ENCODE results near the gene LCA5. TPM values are rescaled to one million over a fixed set of nuclear protein-coding genes. Genes with fewer than 3 reads are reported as not detected.

The LCA5 gene
- total RNA-seq, 1 donor from 2014 or later: 4.4 TPM

DNA sequence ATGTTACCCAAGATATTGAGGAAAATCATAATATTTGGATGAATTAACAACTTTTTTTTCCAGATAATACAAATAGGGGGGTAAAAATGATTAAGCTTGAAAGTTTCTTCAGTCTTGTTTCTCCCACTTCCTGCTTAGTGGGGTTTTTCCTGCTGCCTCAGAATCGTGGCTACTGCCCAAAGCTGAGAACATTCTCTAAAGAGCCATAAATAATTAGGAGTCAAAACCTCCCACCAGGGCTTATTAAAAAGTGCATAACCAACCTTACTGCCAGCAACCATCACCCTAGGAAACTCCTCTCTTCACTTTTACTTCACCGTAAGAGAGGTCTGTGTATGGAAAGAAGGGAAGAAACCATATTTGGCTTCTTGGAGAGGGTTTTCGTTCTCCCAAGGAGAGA is 9.0 kb upstream of the LCA5 start:
- peak overlapping the region; percentile 90 for H3K27ac Mint-ChIP-seq (ENCODE audit: unreplicated experiment)
- no peaks in the 10 kb centered on the region for H3K9me3 Mint-ChIP-seq (ENCODE audit: low read depth)
- no peak for DNase-seq (ENCODE audit: low spot score)
- H3K27me3 Mint-ChIP-seq (ENCODE audit: low read depth): no peaks in the 10 kb centered on the region
- peaks cover 19% of the 10 kb centered on the region for H3K4me1 Mint-ChIP-seq (ENCODE audit: low read depth)
- H3K36me3 Mint-ChIP-seq (ENCODE audit: low read depth): peaks cover 4% of the 10 kb centered on the region
- no peak overlapping the region for H3K4me3 Mint-ChIP-seq (ENCODE audit: unreplicated experiment)
- TF ChIP-seq, protein P1, sequence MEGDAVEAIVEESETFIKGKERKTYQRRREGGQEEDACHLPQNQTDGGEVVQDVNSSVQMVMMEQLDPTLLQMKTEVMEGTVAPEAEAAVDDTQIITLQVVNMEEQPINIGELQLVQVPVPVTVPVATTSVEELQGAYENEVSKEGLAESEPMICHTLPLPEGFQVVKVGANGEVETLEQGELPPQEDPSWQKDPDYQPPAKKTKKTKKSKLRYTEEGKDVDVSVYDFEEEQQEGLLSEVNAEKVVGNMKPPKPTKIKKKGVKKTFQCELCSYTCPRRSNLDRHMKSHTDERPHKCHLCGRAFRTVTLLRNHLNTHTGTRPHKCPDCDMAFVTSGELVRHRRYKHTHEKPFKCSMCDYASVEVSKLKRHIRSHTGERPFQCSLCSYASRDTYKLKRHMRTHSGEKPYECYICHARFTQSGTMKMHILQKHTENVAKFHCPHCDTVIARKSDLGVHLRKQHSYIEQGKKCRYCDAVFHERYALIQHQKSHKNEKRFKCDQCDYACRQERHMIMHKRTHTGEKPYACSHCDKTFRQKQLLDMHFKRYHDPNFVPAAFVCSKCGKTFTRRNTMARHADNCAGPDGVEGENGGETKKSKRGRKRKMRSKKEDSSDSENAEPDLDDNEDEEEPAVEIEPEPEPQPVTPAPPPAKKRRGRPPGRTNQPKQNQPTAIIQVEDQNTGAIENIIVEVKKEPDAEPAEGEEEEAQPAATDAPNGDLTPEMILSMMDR (IDR thresholded peaks at IDR 0.05): no peak

DNA sequence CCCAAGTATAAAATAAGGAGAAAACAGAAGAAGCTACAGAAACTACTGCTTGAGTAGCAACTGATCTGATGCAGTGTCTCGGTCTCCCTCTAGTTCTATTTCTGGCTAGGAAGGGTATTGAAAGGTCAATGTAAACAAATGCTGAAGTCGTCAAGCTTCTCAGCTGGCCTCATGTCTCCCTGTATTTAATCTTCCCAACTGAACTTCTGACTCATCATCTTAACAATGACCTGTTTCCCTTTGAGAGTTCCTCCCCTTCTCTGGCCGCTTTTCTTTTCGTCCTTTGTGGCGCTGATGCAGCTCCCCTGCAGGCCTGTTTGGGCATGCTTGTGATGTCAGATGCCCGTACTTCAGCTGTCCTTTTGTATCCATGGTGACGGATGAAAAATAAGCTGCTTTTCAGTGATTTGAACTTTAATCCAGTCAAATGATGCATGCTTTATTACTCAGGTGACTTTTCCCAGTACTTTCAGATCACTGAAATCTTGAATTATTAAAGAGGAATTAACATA is 7.8 kb upstream of the LCA5 start:
- Mint-ChIP-seq H3K9me3 (ENCODE audit: low read depth) (no peaks in the 10 kb centered on the region), H3K36me3 (ENCODE audit: low read depth) (peaks cover 4% of the 10 kb centered on the region), H3K27me3 (ENCODE audit: low read depth) (no peaks in the 10 kb centered on the region), H3K4me1 (ENCODE audit: low read depth) (peaks cover 19% of the 10 kb centered on the region), H3K27ac (ENCODE audit: unreplicated experiment) (peak overlapping the region; percentile 90), H3K4me3 (ENCODE audit: unreplicated experiment) (peak overlapping the region; percentile 59)
- DNase-seq (ENCODE audit: low spot score): no peak
- TF ChIP-seq, protein P1 (IDR thresholded peaks at IDR 0.05): peak; percentile 74

DNA sequence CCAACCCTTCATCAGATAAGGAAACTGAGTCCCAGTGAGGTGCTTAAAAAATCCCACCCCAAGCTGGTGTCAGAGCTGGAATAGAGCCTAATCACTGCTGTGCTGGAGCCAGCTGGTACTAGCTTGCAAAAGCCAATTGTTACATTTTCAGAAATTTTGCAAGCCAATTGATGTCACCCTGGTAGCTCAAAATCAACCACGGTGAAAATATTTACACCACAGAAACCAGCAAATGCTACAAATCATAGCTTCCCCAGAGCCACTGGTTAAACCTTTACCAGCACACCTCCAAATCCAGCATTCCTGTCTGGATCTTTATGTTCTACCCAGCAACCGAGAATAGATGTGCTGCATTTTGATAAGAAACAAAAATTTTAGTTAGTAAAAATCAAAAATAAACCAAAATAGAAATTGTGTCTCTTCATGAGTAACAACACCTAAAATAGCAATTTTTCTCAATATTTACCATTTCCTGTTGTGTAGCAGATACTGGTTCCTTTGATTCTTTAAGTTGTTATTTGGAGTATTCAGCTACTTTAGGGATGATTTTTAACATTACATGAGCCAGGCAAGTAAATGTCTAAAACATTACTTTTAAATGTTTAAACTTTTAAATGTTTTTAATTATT is 7.2 kb upstream of the LCA5 start:
- DNase-seq (ENCODE audit: low spot score): no peak
- Mint-ChIP-seq H3K4me1 (ENCODE audit: low read depth) (peaks cover 19% of the 10 kb centered on the region), H3K4me3 (ENCODE audit: unreplicated experiment) (peak overlapping the region; percentile 41), H3K36me3 (ENCODE audit: low read depth) (peaks cover 4% of the 10 kb centered on the region), H3K27ac (ENCODE audit: unreplicated experiment) (peak overlapping the region; percentile 73), H3K27me3 (ENCODE audit: low read depth) (no peaks in the 10 kb centered on the region), H3K9me3 (ENCODE audit: low read depth) (no peaks in the 10 kb centered on the region)
- TF ChIP-seq, protein P1 (IDR thresholded peaks at IDR 0.05): no peak

DNA sequence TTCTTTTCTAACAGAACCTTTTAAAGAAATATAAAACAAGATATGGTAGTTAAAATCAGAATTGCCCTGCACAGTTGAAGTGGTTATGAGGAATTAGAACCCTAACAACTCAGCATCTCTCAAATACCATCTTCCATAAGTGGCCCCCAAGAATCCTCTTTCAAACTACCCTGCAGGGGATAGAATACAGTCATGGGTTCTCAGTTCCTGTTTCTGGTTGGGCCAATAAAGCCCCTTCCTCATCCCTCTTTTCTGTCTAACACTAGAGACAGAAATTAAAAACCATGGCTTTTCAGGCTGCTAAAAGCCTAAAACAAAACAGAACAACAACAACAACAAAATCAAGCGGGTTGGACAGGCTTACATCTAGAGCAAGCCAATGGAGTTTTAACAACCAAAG is 6.7 kb upstream of the LCA5 start:
- Mint-ChIP-seq H3K36me3 (ENCODE audit: low read depth) (peaks cover 4% of the 10 kb centered on the region), H3K27me3 (ENCODE audit: low read depth) (no peaks in the 10 kb centered on the region), H3K27ac (ENCODE audit: unreplicated experiment) (peak overlapping the region; percentile 73), H3K4me1 (ENCODE audit: low read depth) (peaks cover 19% of the 10 kb centered on the region), H3K4me3 (ENCODE audit: unreplicated experiment) (no peak overlapping the region), H3K9me3 (ENCODE audit: low read depth) (no peaks in the 10 kb centered on the region)
- no peak for DNase-seq (ENCODE audit: low spot score)
- TF ChIP-seq, protein P1 (IDR thresholded peaks at IDR 0.05): no peak

DNA sequence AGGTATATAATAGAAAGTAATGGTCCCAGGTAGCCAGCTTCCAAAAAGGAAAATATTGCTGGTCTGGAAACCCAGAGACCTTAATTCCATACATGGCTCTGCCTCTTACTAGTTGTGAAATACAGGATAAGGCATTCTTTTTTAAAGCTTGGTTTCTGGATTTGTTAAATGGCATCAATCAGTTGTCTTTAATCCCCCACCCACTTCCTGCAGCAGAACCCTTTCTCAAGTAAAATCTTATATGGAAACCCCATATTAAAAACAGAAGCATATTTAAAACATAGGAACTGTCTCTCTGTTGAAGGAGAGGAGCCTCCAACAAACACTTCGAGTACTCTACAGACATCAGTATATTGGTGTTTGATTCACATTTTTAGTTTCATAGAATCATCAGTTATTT is 6.2 kb upstream of the LCA5 start:
- H3K4me3 Mint-ChIP-seq (ENCODE audit: unreplicated experiment): no peak overlapping the region
- DNase-seq (ENCODE audit: low spot score): no peak
- H3K27me3 Mint-ChIP-seq (ENCODE audit: low read depth): no peaks in the 10 kb centered on the region

More for the DNA sequence above, 6.2 kb upstream of the LCA5 start:
- Mint-ChIP-seq H3K9me3 (ENCODE audit: low read depth) (no peaks in the 10 kb centered on the region), H3K27ac (ENCODE audit: unreplicated experiment) (no peak overlapping the region), H3K4me1 (ENCODE audit: low read depth) (peaks cover 19% of the 10 kb centered on the region), H3K36me3 (ENCODE audit: low read depth) (peaks cover 4% of the 10 kb centered on the region)
- TF ChIP-seq, protein P1 (IDR thresholded peaks at IDR 0.05): no peak
